Urinary bladder (tissue), 4 donors: Measurements from ENCODE around the gene INO80C. TPM values are rescaled to one million over a fixed set of nuclear protein-coding genes. Genes with fewer than 3 reads are reported as not detected.
"Not testable (repeated sequence)": the region's sequence is repeated elsewhere in the genome, so short reads cannot be mapped to it uniquely, and the experiment has no call there.

ENCODE experiments used
- DNase-seq: peaks from one replicate; pipeline ENCODE4 v3.0.0-alpha.2; 2015; ENCODE audit errors: extremely low spot score
- H3K27ac ChIP-seq: one replicate; pipeline ENCODE4 v1.5.1; 2013; ENCODE audit warnings: low read depth, mild to moderate bottlenecking, moderate library complexity
- H3K36me3 ChIP-seq: one replicate; pipeline ENCODE4 v1.6.1; 2013; ENCODE audit warnings: mild to moderate bottlenecking, moderate library complexity; ENCODE audit not compliant: insufficient read depth
- H3K4me1 ChIP-seq: one replicate; pipeline ENCODE4 v1.6.1; 2013; ENCODE audit warnings: mild to moderate bottlenecking, moderate library complexity; ENCODE audit not compliant: insufficient read depth
- H3K4me3 ChIP-seq: one replicate; pipeline ENCODE4 v1.5.1; 2013; ENCODE audit warnings: low read depth, low read length
- WGBS: extraction: QIAGEN DNeasy Blood & Tissue Kit; methylation state at CpG from one replicate; pipeline ENCODE4 v1.1.7; 2013; 5-methylcytosine and 5-hydroxymethylcytosine counted together
- polyA plus RNA-seq: library from polyadenylated mRNA; stranded (reverse); fragments of 200-250 nt; gene quantifications from one replicate; pipeline ENCODE4 v1.2.3, GENCODE V29; 2013
- total RNA-seq: library from RNA; depleted of rRNA; stranded (reverse); fragments of >200 nt; gene quantifications from one replicate; pipeline ENCODE4 v1.2.3, GENCODE V29; 2014
- donor health status: healthy with polysubstance abuse.
- donor health status: healthy.

INO80C gene
- total and polyA plus RNA-seq, 2 donors: 11.5 to 14.9 TPM

GRCh38 chr18:35489281-35489680 lies 8.5 kb downstream of the INO80C start:
- DNase-seq, H3K27ac ChIP-seq, H3K4me3 ChIP-seq, H3K36me3 ChIP-seq, H3K4me1 ChIP-seq: not testable (repeated sequence)
- 87% methylated on average over 3 of the region's 3 CpGs for WGBS

- H3K4me1 ChIP-seq, H3K36me3 ChIP-seq, H3K4me3 ChIP-seq, H3K27ac ChIP-seq, DNase-seq: not testable (repeated sequence)
- WGBS: 98% methylated on average over 2 of the region's 2 CpGs
Observed at GRCh38 chr18:35488396-35488795, 9.4 kb downstream of the INO80C start.

DNA sequence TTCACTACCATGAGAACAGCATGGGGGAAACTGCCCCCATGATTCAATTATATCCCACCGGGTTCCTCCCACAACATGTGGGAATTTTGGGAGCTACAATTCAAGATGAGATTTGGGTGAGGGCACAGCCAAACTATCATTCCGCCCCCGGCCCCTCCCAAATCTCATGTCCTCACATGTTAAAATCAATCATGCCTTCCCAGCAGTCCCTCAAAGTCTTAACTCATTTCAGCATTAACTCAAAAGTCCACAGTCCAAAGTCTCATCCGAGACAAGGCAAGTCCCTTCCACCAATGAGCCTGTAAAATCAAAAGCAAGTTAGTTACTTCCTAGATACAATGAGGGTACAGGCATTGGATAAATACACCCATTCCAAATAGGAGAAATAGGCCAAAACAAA lies 10.2 kb downstream of the INO80C start:
- WGBS: 96% methylated on average over 4 of the region's 4 CpGs
- H3K27ac ChIP-seq, H3K36me3 ChIP-seq, H3K4me3 ChIP-seq, H3K4me1 ChIP-seq, DNase-seq: not testable (repeated sequence)

DNA sequence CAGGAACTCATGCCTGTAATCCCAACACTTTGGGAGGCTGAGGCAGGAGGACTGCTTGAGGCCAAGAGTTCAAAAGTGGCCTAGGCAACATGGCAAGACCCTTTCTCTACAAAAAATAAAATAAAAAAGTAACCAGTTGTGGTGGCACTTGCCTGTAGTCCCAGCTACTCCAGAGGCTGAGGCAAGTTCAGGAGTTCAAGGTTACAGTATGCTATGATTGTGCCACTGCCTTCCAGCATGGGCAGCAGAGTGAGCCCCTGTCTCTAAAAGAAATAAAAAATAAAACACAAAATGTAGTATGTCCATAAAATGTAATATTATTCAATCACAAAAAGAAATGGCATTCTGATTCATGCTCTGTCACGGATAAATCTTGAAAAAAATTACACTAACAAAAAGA lies 11.9 kb downstream of the INO80C start:
- no peak overlapping the region for H3K4me3 ChIP-seq
- WGBS: 94% methylated on average over 1 of the region's 1 CpG
- no peaks in the 10 kb centered on the region for H3K4me1 ChIP-seq
- no peak for DNase-seq
- H3K36me3 ChIP-seq: no peaks in the 10 kb centered on the region
- no peak overlapping the region for H3K27ac ChIP-seq

GRCh38 chr18:35484034-35484433 lies 13.7 kb downstream of the INO80C start:
- H3K4me3 ChIP-seq: no peak overlapping the region
- H3K4me1 ChIP-seq: no peaks in the 10 kb centered on the region
- no peak overlapping the region for H3K27ac ChIP-seq
- no peaks in the 10 kb centered on the region for H3K36me3 ChIP-seq
- DNase-seq: no peak

DNA sequence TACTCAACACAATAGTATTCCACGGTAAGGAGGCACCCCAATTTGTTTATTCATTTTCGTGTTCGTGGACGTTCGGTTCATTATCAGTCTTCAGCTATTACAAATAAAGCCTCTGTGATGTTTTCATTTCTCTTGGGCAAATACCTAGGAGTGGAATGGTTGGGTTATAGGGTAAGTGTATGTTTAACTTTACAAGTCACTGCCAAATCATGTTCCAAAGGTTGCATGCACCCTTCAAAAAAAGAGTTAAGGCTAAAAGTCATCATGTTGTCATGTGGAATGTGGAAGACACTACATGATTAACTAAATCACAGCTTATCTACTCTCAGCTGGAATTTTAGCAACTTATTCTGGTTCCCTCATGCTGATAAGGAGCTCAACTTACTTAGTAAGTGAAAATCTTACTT lies 15.8 kb downstream of the INO80C start:
- no peak for DNase-seq
- Histone ChIP-seq H3K36me3 (no peaks in the 10 kb centered on the region), H3K27ac (no peak overlapping the region), H3K4me3 (no peak overlapping the region), H3K4me1 (no peaks in the 10 kb centered on the region)
- 77% methylated on average over 5 of the region's 5 CpGs for WGBS

- peaks cover 2% of the 10 kb centered on the region for H3K36me3 ChIP-seq
- no peak overlapping the region for H3K4me3 ChIP-seq
- whole genome bisulfite sequencing: 68% methylated on average over 1 of the region's 1 CpG
- no peaks in the 10 kb centered on the region for H3K4me1 ChIP-seq
- no peak for DNase-seq
- peak overlapping the region; percentile 27 for H3K27ac ChIP-seq
Observed at GRCh38 chr18:35479911-35480586, 17.7 kb downstream of the INO80C start.

GRCh38 chr18:35478520-35479435 lies 19.0 kb downstream of the INO80C start:
- no peak overlapping the region for H3K4me3 ChIP-seq
- H3K36me3 ChIP-seq: peaks cover 2% of the 10 kb centered on the region
- 72% methylated on average over 8 of the region's 8 CpGs for WGBS
- H3K27ac ChIP-seq: no peak overlapping the region
- H3K4me1 ChIP-seq: no peaks in the 10 kb centered on the region
- DNase-seq: no peak

- no peak for DNase-seq
- H3K4me1 ChIP-seq: no peaks in the 10 kb centered on the region
- no peak overlapping the region for H3K27ac ChIP-seq
- no peak overlapping the region for H3K4me3 ChIP-seq
- H3K36me3 ChIP-seq: peaks cover 2% of the 10 kb centered on the region
Observed at GRCh38 chr18:35477974-35478373, 19.8 kb downstream of the INO80C start.

- no peaks in the 10 kb centered on the region for H3K4me1 ChIP-seq
- no peak overlapping the region for H3K4me3 ChIP-seq
- DNase-seq: no peak
- WGBS: 89% methylated on average over 1 of the region's 1 CpG
- H3K36me3 ChIP-seq: peaks cover 2% of the 10 kb centered on the region
- no peak overlapping the region for H3K27ac ChIP-seq
Observed at GRCh38 chr18:35477497-35477896, 20.3 kb downstream of the INO80C start.

- H3K36me3 ChIP-seq: peaks cover 2% of the 10 kb centered on the region
- no peak for DNase-seq
- WGBS: 96% methylated on average over 1 of the region's 1 CpG
Observed at GRCh38 chr18:35474884-35475283, 22.9 kb downstream of the INO80C start.

DNA sequence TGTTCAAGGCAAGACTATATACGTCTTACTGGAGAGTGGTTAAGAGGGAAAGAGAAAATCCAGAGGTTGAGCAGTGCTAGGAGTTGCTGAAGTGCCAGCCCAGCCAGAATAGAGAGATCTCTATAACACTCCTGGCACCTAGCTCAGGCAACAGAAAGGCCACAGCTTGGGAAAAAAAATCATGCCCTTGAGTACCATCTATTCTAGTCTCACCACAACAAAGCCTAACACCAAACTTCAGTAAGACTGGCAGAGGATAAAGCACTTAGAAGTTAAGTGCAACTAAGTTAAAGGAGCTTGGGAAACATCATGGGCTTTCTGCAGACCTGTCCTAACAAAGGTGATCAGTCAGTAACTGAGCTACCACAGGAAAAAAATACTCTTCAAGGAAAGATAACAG lies 24.2 kb downstream of the INO80C start:
- H3K4me3 ChIP-seq: no peak overlapping the region
- WGBS: 98% methylated on average over 1 of the region's 1 CpG

More at GRCh38 chr18:35474884-35475283, 22.9 kb downstream of the INO80C start:
- H3K4me1 ChIP-seq: no peaks in the 10 kb centered on the region
- no peak overlapping the region for H3K27ac ChIP-seq
- H3K4me3 ChIP-seq: no peak overlapping the region

GRCh38 chr18:35470435-35470834 lies 27.3 kb downstream of the INO80C start:
- 55% methylated on average over 6 of the region's 6 CpGs for WGBS
- Histone ChIP-seq H3K36me3 (no peaks in the 10 kb centered on the region), H3K4me3 (no peak overlapping the region), H3K27ac (no peak overlapping the region), H3K4me1 (no peaks in the 10 kb centered on the region)
- no peak for DNase-seq

More for the DNA sequence above, 24.2 kb downstream of the INO80C start:
- Histone ChIP-seq H3K27ac (no peak overlapping the region), H3K36me3 (peaks cover 2% of the 10 kb centered on the region), H3K4me1 (no peaks in the 10 kb centered on the region)
- no peak for DNase-seq

- H3K4me1 ChIP-seq: no peaks in the 10 kb centered on the region
- WGBS: 76% methylated on average over 3 of the region's 3 CpGs
Observed at GRCh38 chr18:35469725-35470124, 28.0 kb downstream of the INO80C start.

More at GRCh38 chr18:35469725-35470124, 28.0 kb downstream of the INO80C start:
- DNase-seq: no peak
- H3K36me3 ChIP-seq: no peaks in the 10 kb centered on the region
- no peak overlapping the region for H3K4me3 ChIP-seq
- H3K27ac ChIP-seq: no peak overlapping the region
